HepG2 (cell line): Measurements from ENCODE around the gene ANKRD1. TPM values are rescaled to one million over a fixed set of nuclear protein-coding genes. Genes with fewer than 3 reads are reported as not detected.

Experiments
- ATAC-seq: fragments of 200-7000 bp; cut with Tn5 transposase; 3 replicates; pipeline ENCODE4 v1.9.1; 2020; ENCODE audit warnings: mild to moderate bottlenecking, moderate library complexity
- BruUV-seq: library from RNA; stranded (reverse); fragments of 400-500 nt; replicated peaks from 2 replicates; lab custom pipeline; 2021; lab: Mats Ljungman, UMichigan
- CTCF ChIA-PET: fragments of 300-600 bp; formaldehyde crosslinking; extraction: SDS; loops from one replicate; lab custom pipeline; 2021; ENCODE audit warnings: low total read pairs, inconsistent platforms, low intra/inter-chr PET ratio; lab: Yijun Ruan, JAX
- POLR2A ChIA-PET: fragments of 350-600 bp; sonication (Branson Sonifier 250); formaldehyde crosslinking; loops from one replicate; lab custom pipeline; 2020; ENCODE audit warnings: antibody characterized with exemption, inconsistent platforms; lab: Yijun Ruan, JAX
- DNase-seq: peaks from one replicate; pipeline ENCODE4 v3.0.0-alpha.2; 2015; ENCODE audit warnings: low spot score
- FAIRE-seq: peaks from 3 replicates; lab custom pipeline; 2011; peaks lifted over from hg19 to GRCh38; lab: Jason Lieb, UNC
- H2AFZ ChIP-seq: one replicate; pipeline ENCODE4 v1.6.1; 2011; ENCODE audit warnings: low read length, inconsistent platforms
- H3K27ac ChIP-seq: fragments of 300-600 bp; 3 replicates; pipeline ENCODE4 v1.8.0; 2011; ENCODE audit warnings: mixed run types, mild to moderate bottlenecking, mixed read lengths, low read length, inconsistent platforms; ENCODE audit not compliant: insufficient read depth; ENCODE audit errors: extremely low read length
- H3K27me3 ChIP-seq, 2 experiments: fragments of 200-600 bp in 1 of 2; 2 replicates in 1 of 2; 3 replicates in 1 of 2; pipeline versions ENCODE4 v1.6.0 to v1.8.0; 2011; ENCODE audit warnings: low read length in 2 of 2, mild to moderate bottlenecking in 2 of 2, moderate library complexity in 2 of 2, inconsistent platforms in 1 of 2; ENCODE audit not compliant: insufficient read depth in 2 of 2, control insufficient read depth in 1 of 2
- H3K36me3 ChIP-seq, 2 experiments: fragments of 200-600 bp in 1 of 2; replicated peaks in 1 of 2; 2 replicates in 1 of 2; 3 replicates in 1 of 2; pipeline versions ENCODE4 v1.5.1 to v1.8.0; 2011; ENCODE audit warnings: low read length in 2 of 2, inconsistent platforms in 1 of 2; ENCODE audit not compliant: insufficient read depth in 2 of 2, control insufficient read depth in 1 of 2
- H3K4me1 ChIP-seq: 2 replicates; pipeline ENCODE4 v1.5.1; 2012; ENCODE audit warnings: low read length, inconsistent platforms; ENCODE audit not compliant: insufficient read depth
- H3K4me2 ChIP-seq: 2 replicates; pipeline ENCODE4 v1.6.0; 2011; ENCODE audit warnings: low read depth, low read length, inconsistent platforms
- H3K4me3 ChIP-seq, 3 experiments: fragments of 200-600 bp in 1 of 3; sonication (generic), shearing (Covaris generic) in 1 of 3; replicated peaks in 1 of 3; 2 replicates each; pipeline ENCODE4 v1.5.1; 2011 to 2016; ENCODE audit warnings: low read length in 3 of 3, inconsistent platforms in 2 of 3, low read depth in 2 of 3, mild to moderate bottlenecking in 2 of 3, control low read depth in 1 of 3, mixed read lengths in 1 of 3; ENCODE audit not compliant: insufficient read depth in 1 of 3
- H3K79me2 ChIP-seq: one replicate; pipeline ENCODE4 v1.6.1; 2011; ENCODE audit warnings: low read length, inconsistent platforms; ENCODE audit not compliant: insufficient read depth
- H3K9ac ChIP-seq: 2 replicates; pipeline ENCODE4 v1.6.0; 2011; ENCODE audit warnings: mild to moderate bottlenecking, low read depth, low read length, inconsistent platforms; ENCODE audit not compliant: insufficient read depth
- H3K9me3 ChIP-seq: 2 replicates; pipeline ENCODE4 v1.5.1; 2012; ENCODE audit warnings: mild to moderate bottlenecking, low read length
- H4K20me1 ChIP-seq: 2 replicates; pipeline ENCODE4 v1.6.0; 2011; ENCODE audit warnings: inconsistent platforms, mild to moderate bottlenecking, low read length, moderate library complexity; ENCODE audit not compliant: insufficient read depth
- CEBPB ChIP-seq: IDR thresholded peaks from 2 replicates; pipeline ENCODE4 v1.6.1; 2011; ENCODE audit warnings: low read depth, low read length, improper control_type of control experiment, borderline replicate concordance
- RAD51 ChIP-seq: fragments of 450-650 bp; IDR thresholded peaks from 2 replicates; pipeline ENCODE4 v1.6.1; 2016; ENCODE audit warnings: borderline replicate concordance
- ZNF674 ChIP-seq: sonication (generic); formaldehyde crosslinking; IDR thresholded peaks from 2 replicates; pipeline ENCODE4 v1.5.0; 2020; ENCODE audit warnings: low read depth, mild to moderate bottlenecking, missing genetic modification reagents
- WGBS: methylation state at CpG from one replicate; pipeline ENCODE4 v1.1.6; 2017; ENCODE audit warnings: low lambda C conversion rate; 5-methylcytosine and 5-hydroxymethylcytosine counted together
- in situ Hi-C: cut with HindIII; loops from 2 replicates; pipeline ENCODE4 v1.10.0; 2017; ENCODE audit warnings: low pct_unique_long_range_greater_than_20kb; ENCODE audit not compliant: extremely low pct_ligation_motif_present
- intact Hi-C: fragments of 100-400 bp; cut with micrococcal nuclease; formaldehyde crosslinking; loops from one replicate; pipeline ENCODE4 v1.10.0; 2022; ENCODE audit not compliant: unreplicated experiment
- polyA plus RNA-seq, 8 experiments: library from polyadenylated mRNA; depleted of rRNA in 3 of 8; stranded (reverse) in 7 of 8; unstranded in 1 of 8; fragments of >200 nt; fragmentation: Illumina TruSeq in 4 of 8; extraction: Trizol in 4 of 8; gene quantifications; 2 replicates each; pipeline versions ENCODE4 v1.2.1 to v1.2.3, GENCODE V29; 2011 to 2016; ENCODE audit warnings: low read depth in 4 of 8, missing spikeins in 1 of 8, mixed read lengths in 1 of 8; ENCODE audit not compliant: insufficient read depth in 1 of 8
- total RNA-seq, 5 experiments: library from RNA; depleted of rRNA; stranded (reverse); fragments of >200 nt; fragmentation: Illumina TruSeq; extraction: Trizol; gene quantifications; 2 replicates each; pipeline ENCODE4 v1.2.3, GENCODE V29; 2016; ENCODE audit warnings: low read depth in 1 of 5
- TF ChIP-seq, protein P1 (sequence below): sonication (generic); formaldehyde crosslinking; IDR thresholded peaks from 2 replicates; pipeline ENCODE4 v1.8.1; 2023; ENCODE audit warnings: mild to moderate bottlenecking, missing genetic modification reagents
- TF ChIP-seq, protein P2 (sequence below): sonication (generic); formaldehyde crosslinking; IDR thresholded peaks from 2 replicates; pipeline ENCODE4 v1.4.0; 2020; ENCODE audit warnings: mild to moderate bottlenecking, low read depth, missing genetic modification reagents

ANKRD1 gene
- total and polyA plus RNA-seq, 2 of the 13 experiments (the other 11 are each of a cell fraction or from before 2014, with no cell fraction given): 19.4 to 41.8 TPM

DNA sequence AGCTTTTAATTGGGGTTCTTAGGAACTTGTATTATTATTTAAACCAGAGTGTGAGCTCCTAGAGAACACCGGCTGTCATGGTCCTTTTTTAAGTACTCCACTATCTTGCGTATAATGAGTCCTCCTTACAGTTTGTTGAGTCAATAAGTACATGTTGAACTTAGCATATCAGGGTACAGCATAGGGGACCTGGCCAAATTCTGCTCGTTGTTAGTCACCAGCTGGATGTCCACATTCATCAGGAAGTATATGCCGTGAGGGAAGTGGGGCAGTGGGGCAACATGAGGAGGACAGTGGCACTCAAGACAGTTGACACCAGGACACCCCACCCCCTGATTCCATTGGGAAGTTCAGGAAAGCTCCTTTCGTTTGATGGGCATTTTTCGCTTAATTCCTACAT, 32.5 kb downstream of the ANKRD1 start:
- TF ChIP-seq ZNF674: no peak
- TF ChIP-seq, protein P1, sequence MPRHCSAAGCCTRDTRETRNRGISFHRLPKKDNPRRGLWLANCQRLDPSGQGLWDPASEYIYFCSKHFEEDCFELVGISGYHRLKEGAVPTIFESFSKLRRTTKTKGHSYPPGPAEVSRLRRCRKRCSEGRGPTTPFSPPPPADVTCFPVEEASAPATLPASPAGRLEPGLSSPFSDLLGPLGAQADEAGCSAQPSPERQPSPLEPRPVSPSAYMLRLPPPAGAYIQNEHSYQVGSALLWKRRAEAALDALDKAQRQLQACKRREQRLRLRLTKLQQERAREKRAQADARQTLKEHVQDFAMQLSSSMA (CRISPR knock-in tag): no peak
- ATAC-seq (no peak), DNase-seq (no peak), FAIRE-seq (no peak)
- CTCF ChIA-PET: no interaction called here
- Histone ChIP-seq H3K9ac (no peak overlapping the region), H3K4me2 (no peak overlapping the region), H4K20me1 (no peaks in the 10 kb centered on the region), H3K27me3 (no peaks in the 10 kb centered on the region), H3K4me1 (no peaks in the 10 kb centered on the region), H3K36me3 (peaks cover 14 to 78% of the 10 kb centered on the region in 2 experiments), H3K4me3 (no peak overlapping the region), H3K27ac (no peak overlapping the region), H2AFZ (no peak overlapping the region), H3K9me3 (no peaks in the 10 kb centered on the region), H3K79me2 (no peaks in the 10 kb centered on the region)
- intact Hi-C loops: no loop called here
- POLR2A ChIA-PET: no interaction called here
- in situ Hi-C loops: loop anchor here (25.0 kb wide), 1 partner anchor 499 kb away; no protein-coding TSS in a partner anchor
- WGBS: 95% methylated on average over 6 of the region's 6 CpGs
- BruUV-seq: no TSS peak

DNA sequence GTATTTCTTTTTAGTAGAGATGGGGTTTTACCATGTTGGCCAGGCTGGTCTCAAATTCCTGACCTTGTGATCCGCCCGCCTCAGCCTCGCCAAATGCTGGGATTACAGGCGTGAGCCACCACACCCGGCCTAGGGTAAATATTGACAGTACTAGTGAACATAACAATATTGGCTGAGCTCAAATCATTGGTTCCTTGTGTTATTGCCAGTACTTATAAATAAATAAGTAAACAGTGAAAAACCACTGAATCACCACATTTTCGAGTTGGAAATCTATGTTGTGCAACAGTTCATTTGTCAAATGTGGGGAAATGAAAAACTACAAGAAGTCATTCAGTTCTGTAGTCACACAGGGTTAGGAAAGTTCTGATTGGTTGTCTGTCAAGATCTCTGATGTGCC, 33.3 kb downstream of the ANKRD1 start:
- DNase-seq: no peak
- no peaks in the 10 kb centered on the region for H3K27me3 ChIP-seq
- H2AFZ ChIP-seq: no peak overlapping the region
- no peaks in the 10 kb centered on the region for H4K20me1 ChIP-seq
- no peak overlapping the region for H3K9ac ChIP-seq
- H3K4me2 ChIP-seq: no peak overlapping the region
- H3K9me3 ChIP-seq: no peaks in the 10 kb centered on the region
- H3K27ac ChIP-seq: no peak overlapping the region
- TF ChIP-seq CEBPB (0 out of 2 replicates have a peak, but pooled peaks have one; percentile 16), RAD51 (no peak)
- TF ChIP-seq, protein P2, sequence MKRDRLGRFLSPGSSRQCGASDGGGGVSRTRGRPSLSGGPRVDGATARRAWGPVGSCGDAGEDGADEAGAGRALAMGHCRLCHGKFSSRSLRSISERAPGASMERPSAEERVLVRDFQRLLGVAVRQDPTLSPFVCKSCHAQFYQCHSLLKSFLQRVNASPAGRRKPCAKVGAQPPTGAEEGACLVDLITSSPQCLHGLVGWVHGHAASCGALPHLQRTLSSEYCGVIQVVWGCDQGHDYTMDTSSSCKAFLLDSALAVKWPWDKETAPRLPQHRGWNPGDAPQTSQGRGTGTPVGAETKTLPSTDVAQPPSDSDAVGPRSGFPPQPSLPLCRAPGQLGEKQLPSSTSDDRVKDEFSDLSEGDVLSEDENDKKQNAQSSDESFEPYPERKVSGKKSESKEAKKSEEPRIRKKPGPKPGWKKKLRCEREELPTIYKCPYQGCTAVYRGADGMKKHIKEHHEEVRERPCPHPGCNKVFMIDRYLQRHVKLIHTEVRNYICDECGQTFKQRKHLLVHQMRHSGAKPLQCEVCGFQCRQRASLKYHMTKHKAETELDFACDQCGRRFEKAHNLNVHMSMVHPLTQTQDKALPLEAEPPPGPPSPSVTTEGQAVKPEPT: no peak
- no peak for FAIRE-seq
- 82% methylated on average over 6 of the region's 6 CpGs for WGBS
- no peaks in the 10 kb centered on the region for H3K4me1 ChIP-seq
- POLR2A ChIA-PET: no interaction called here
- intact Hi-C loops (no loop called here), in situ Hi-C loops (loop anchor here (25.0 kb wide), 1 partner anchor 500 kb away; no protein-coding TSS in a partner anchor)
- peaks cover 14 to 75% of the 10 kb centered on the region in 2 experiments for H3K36me3 ChIP-seq
- no peaks in the 10 kb centered on the region for H3K79me2 ChIP-seq
- CTCF ChIA-PET: no interaction called here
- no TSS peak for BruUV-seq
- no peak for ATAC-seq
- no peak overlapping the region for H3K4me3 ChIP-seq
